MM.1S (cell line): ENCODE data around the gene MAP3K20.

Experiments used
- DNase-seq: peaks from one replicate; pipeline ENCODE4 v3.0.0-alpha.2; 2015
- H2AFZ ChIP-seq: fragments of 300-600 bp; sonication (generic); 2 replicates; pipeline ENCODE4 v1.6.0; 2016; ENCODE audit warnings: antibody characterized with exemption, low read length
- H3F3A ChIP-seq: fragments of 300-600 bp; sonication (generic); 2 replicates; pipeline ENCODE4 v1.6.1; 2016; ENCODE audit warnings: mild to moderate bottlenecking, antibody characterized with exemption, low read length, moderate library complexity, mixed read lengths; ENCODE audit not compliant: insufficient read depth
- H3K27ac ChIP-seq: fragments of 300-600 bp; sonication (generic); 2 replicates; pipeline ENCODE4 v1.5.1; 2016; ENCODE audit warnings: mild to moderate bottlenecking, low read length
- H3K27me3 ChIP-seq: fragments of 300-600 bp; sonication (generic); replicated peaks from 2 replicates; pipeline ENCODE4 v1.6.0; 2016; ENCODE audit warnings: low read length; ENCODE audit not compliant: insufficient read depth
- H3K36me3 ChIP-seq: fragments of 300-600 bp; sonication (generic); replicated peaks from 2 replicates; pipeline ENCODE4 v1.6.1; 2016; ENCODE audit warnings: mild to moderate bottlenecking, low read length, mixed read lengths; ENCODE audit not compliant: insufficient read depth
- H3K4me1 ChIP-seq: fragments of 300-600 bp; sonication (generic); 2 replicates; pipeline ENCODE4 v1.6.1; 2016; ENCODE audit warnings: low read length, mixed read lengths
- H3K4me2 ChIP-seq: fragments of 300-600 bp; sonication (generic); 2 replicates; pipeline ENCODE4 v1.6.0; 2016; ENCODE audit warnings: low read depth, low read length
- H3K4me3 ChIP-seq: fragments of 300-600 bp; sonication (generic); 2 replicates; pipeline ENCODE4 v1.5.1; 2016; ENCODE audit warnings: low read length, mixed read lengths
- H3K79me2 ChIP-seq: fragments of 300-600 bp; sonication (generic); 2 replicates; pipeline ENCODE4 v1.6.1; 2016; ENCODE audit warnings: mixed run types, low read length, mixed read lengths
- H3K9ac ChIP-seq: fragments of 300-600 bp; sonication (generic); 2 replicates; pipeline ENCODE4 v1.6.1; 2016; ENCODE audit warnings: low read length, mixed read lengths
- H3K9me2 ChIP-seq: fragments of 300-600 bp; sonication (generic); replicated peaks from 2 replicates; pipeline ENCODE4 v1.6.1; 2016; ENCODE audit warnings: mild to moderate bottlenecking, low read length, mixed read lengths; ENCODE audit not compliant: insufficient read depth
- H3K9me3 ChIP-seq: fragments of 300-600 bp; sonication (generic); replicated peaks from 2 replicates; pipeline ENCODE4 v1.6.1; 2016; ENCODE audit warnings: mild to moderate bottlenecking, low read length, mixed read lengths; ENCODE audit not compliant: insufficient read depth
- H4K20me1 ChIP-seq: fragments of 300-600 bp; sonication (generic); 2 replicates; pipeline ENCODE4 v1.6.1; 2016; ENCODE audit warnings: mild to moderate bottlenecking, low read length, moderate library complexity, mixed read lengths; ENCODE audit not compliant: insufficient read depth
- EZH2 ChIP-seq: fragments of 300-600 bp; sonication (generic); optimal IDR thresholded peaks from 2 replicates; pipeline ENCODE3; 2017; ENCODE audit warnings: low read depth, mild to moderate bottlenecking, antibody characterized with exemption, low read length, mixed read lengths
- EZH2phosphoT487 ChIP-seq: fragments of 300-600 bp; sonication (generic); IDR thresholded peaks from 2 replicates; pipeline ENCODE4 v1.6.1; 2018; ENCODE audit warnings: antibody characterized with exemption, low read length
- TF ChIP-seq, protein P1 (sequence below): fragments of 300-600 bp; sonication (generic); IDR thresholded peaks from 2 replicates; pipeline ENCODE4 v1.5.1; 2016; ENCODE audit warnings: antibody characterized with exemption, low read length, mixed read lengths

The MAP3K20 gene

GRCh38 chr2:173062801-173063200, 12.8 kb upstream of the MAP3K20 start:
- H3K4me3 ChIP-seq: no peak overlapping the region
- no peaks in the 10 kb centered on the region for H3K27me3 ChIP-seq
- no peak overlapping the region for H3K27ac ChIP-seq
- no peaks in the 10 kb centered on the region for H3K9me3 ChIP-seq
- no peaks in the 10 kb centered on the region for H3F3A ChIP-seq
- H3K9me2 ChIP-seq: no peaks in the 10 kb centered on the region
- DNase-seq: no peak
- TF ChIP-seq EZH2phosphoT487: no peak
- TF ChIP-seq, protein P1, sequence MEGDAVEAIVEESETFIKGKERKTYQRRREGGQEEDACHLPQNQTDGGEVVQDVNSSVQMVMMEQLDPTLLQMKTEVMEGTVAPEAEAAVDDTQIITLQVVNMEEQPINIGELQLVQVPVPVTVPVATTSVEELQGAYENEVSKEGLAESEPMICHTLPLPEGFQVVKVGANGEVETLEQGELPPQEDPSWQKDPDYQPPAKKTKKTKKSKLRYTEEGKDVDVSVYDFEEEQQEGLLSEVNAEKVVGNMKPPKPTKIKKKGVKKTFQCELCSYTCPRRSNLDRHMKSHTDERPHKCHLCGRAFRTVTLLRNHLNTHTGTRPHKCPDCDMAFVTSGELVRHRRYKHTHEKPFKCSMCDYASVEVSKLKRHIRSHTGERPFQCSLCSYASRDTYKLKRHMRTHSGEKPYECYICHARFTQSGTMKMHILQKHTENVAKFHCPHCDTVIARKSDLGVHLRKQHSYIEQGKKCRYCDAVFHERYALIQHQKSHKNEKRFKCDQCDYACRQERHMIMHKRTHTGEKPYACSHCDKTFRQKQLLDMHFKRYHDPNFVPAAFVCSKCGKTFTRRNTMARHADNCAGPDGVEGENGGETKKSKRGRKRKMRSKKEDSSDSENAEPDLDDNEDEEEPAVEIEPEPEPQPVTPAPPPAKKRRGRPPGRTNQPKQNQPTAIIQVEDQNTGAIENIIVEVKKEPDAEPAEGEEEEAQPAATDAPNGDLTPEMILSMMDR: no peak
- TF ChIP-seq EZH2: no peak
- no peak overlapping the region for H3K4me2 ChIP-seq
- H3K4me1 ChIP-seq: no peaks in the 10 kb centered on the region
- no peaks in the 10 kb centered on the region for H4K20me1 ChIP-seq
- H3K9ac ChIP-seq: no peak overlapping the region
- no peaks in the 10 kb centered on the region for H3K79me2 ChIP-seq
- H2AFZ ChIP-seq: no peak overlapping the region
- no peaks in the 10 kb centered on the region for H3K36me3 ChIP-seq

DNA sequence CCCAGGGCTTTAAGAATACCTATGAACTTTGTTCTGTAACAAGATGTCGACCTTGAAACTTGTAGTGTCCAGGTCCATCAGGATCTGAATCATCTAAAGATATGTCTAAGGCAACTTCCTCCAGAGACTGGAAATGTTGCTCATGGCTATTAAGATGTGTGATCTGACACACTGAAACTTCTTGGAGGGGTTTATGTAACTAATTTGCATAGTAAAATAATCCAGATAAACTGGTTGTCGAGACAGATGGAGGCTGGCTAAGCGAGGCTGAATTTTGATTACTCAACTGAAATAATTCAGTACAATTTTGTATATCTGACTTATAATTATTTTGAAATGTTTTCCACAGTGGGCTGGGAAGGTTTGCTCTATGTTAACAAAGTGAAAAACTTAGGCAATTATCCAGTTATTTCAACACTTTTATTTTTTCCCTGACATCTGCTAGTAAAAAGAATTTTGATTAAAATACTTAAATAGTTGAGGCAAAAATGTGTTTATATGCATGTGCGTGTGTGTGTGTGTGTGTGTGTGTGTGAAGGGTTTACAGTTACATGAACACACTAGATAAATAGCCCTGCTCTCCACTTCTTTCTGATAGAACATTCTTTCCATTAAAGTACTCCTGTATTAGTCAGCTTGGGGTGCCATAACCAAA, 11.4 kb upstream of the MAP3K20 start:
- Histone ChIP-seq H3K9ac (no peak overlapping the region), H4K20me1 (no peaks in the 10 kb centered on the region), H3K27me3 (no peaks in the 10 kb centered on the region), H3K9me3 (no peaks in the 10 kb centered on the region), H3K9me2 (no peaks in the 10 kb centered on the region), H3K4me2 (no peak overlapping the region), H3K27ac (no peak overlapping the region), H3F3A (no peaks in the 10 kb centered on the region), H3K36me3 (no peaks in the 10 kb centered on the region), H3K4me1 (no peaks in the 10 kb centered on the region), H3K4me3 (no peak overlapping the region), H2AFZ (no peak overlapping the region), H3K79me2 (no peaks in the 10 kb centered on the region)
- DNase-seq: no peak
- TF ChIP-seq, protein P1: no peak
- TF ChIP-seq EZH2 (no peak), EZH2phosphoT487 (no peak)

DNA sequence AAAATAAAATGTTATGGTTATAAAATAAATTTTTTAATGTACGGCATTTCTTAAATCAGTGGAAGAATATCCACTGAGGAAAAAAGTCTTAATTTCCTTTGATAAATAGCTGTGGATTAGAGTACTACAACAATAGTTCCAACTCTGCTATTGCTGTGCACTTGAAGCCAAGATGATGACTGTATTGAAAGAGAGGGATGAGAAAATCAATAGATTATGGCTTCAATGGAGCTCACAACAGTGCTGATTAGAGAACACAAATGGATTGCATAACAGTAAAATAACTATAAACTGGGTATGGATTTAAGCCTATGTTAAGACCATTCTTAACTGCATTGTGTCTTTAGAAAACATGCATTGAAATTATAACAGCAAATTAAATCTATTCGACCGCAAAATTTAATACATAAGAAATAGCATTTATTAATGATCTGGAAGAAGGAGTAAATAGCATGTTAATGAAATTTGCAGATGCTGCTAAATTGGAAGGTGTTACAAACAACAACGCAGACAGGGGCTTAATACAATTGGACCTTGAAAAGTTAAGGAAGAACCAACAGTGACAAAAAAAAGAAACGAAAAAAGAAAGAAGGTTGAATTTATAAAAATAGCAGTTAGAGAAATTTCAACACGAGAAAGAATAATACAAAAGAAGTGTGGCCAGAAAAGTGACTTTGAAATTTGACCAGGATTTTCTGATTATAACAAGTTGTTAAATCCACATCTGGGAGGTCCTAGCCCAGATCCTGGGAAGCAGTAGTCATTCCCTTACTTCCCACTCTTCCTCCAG, 8.6 kb upstream of the MAP3K20 start:
- Histone ChIP-seq H3K27me3 (no peaks in the 10 kb centered on the region), H3K36me3 (no peaks in the 10 kb centered on the region), H3K9me2 (no peaks in the 10 kb centered on the region), H4K20me1 (no peaks in the 10 kb centered on the region), H3K4me2 (no peak overlapping the region), H3K27ac (no peak overlapping the region), H3K4me3 (no peak overlapping the region), H2AFZ (no peak overlapping the region), H3F3A (no peaks in the 10 kb centered on the region), H3K4me1 (no peaks in the 10 kb centered on the region), H3K79me2 (no peaks in the 10 kb centered on the region), H3K9me3 (no peaks in the 10 kb centered on the region), H3K9ac (no peak overlapping the region)
- TF ChIP-seq EZH2phosphoT487 (no peak), EZH2 (no peak)
- TF ChIP-seq, protein P1: no peak
- DNase-seq: no peak
